ENCODE measurements around the gene KLF2. TPM values are rescaled to one million over a fixed set of nuclear protein-coding genes. Genes with fewer than 3 reads are reported as not detected.
A peak's percentile ranks its signal among the peaks of the same experiment; 100 is the strongest.

KLF2 gene
- total and polyA plus RNA-seq, 2 of the 13 experiments (the other 11 are each of a cell fraction or from before 2014, with no cell fraction given): not detected

DNA sequence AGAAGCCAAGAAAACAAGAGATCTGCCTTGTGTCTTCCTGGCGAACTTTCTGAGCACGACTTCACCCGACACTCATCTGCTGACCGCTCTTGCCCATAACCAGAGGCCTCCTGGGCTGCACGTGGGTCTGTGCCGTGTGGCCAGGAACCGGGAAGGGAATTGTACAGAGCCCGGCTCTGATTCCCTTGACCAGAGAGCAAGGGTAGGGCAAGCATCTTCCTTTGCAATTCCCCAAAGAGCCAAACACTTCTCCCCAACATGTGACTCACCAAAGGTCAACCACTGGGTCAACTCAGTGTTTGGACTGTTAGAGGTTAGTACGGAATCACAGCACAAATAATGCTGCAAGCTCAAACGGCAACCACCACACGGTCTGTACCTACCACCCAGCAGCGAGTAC lies 48.9 kb downstream of the KLF2 start (continued):
- peak; percentile 42; the same call in 1 of the 2 replicates for TF ChIP-seq NR2F2 (IDR thresholded peaks at IDR 0.05; ENCODE audit: borderline replicate concordance, low read depth)
- TF ChIP-seq, protein P1, sequence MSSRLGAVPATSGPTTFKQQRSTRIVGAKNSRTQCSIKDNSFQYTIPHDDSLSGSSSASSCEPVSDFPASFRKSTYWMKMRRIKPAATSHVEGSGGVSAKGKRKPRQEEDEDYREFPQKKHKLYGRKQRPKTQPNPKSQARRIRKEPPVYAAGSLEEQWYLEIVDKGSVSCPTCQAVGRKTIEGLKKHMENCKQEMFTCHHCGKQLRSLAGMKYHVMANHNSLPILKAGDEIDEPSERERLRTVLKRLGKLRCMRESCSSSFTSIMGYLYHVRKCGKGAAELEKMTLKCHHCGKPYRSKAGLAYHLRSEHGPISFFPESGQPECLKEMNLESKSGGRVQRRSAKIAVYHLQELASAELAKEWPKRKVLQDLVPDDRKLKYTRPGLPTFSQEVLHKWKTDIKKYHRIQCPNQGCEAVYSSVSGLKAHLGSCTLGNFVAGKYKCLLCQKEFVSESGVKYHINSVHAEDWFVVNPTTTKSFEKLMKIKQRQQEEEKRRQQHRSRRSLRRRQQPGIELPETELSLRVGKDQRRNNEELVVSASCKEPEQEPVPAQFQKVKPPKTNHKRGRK (CRISPR knock-in tag; IDR thresholded peaks at IDR 0.05): no peak
- TF ChIP-seq, protein P2, sequence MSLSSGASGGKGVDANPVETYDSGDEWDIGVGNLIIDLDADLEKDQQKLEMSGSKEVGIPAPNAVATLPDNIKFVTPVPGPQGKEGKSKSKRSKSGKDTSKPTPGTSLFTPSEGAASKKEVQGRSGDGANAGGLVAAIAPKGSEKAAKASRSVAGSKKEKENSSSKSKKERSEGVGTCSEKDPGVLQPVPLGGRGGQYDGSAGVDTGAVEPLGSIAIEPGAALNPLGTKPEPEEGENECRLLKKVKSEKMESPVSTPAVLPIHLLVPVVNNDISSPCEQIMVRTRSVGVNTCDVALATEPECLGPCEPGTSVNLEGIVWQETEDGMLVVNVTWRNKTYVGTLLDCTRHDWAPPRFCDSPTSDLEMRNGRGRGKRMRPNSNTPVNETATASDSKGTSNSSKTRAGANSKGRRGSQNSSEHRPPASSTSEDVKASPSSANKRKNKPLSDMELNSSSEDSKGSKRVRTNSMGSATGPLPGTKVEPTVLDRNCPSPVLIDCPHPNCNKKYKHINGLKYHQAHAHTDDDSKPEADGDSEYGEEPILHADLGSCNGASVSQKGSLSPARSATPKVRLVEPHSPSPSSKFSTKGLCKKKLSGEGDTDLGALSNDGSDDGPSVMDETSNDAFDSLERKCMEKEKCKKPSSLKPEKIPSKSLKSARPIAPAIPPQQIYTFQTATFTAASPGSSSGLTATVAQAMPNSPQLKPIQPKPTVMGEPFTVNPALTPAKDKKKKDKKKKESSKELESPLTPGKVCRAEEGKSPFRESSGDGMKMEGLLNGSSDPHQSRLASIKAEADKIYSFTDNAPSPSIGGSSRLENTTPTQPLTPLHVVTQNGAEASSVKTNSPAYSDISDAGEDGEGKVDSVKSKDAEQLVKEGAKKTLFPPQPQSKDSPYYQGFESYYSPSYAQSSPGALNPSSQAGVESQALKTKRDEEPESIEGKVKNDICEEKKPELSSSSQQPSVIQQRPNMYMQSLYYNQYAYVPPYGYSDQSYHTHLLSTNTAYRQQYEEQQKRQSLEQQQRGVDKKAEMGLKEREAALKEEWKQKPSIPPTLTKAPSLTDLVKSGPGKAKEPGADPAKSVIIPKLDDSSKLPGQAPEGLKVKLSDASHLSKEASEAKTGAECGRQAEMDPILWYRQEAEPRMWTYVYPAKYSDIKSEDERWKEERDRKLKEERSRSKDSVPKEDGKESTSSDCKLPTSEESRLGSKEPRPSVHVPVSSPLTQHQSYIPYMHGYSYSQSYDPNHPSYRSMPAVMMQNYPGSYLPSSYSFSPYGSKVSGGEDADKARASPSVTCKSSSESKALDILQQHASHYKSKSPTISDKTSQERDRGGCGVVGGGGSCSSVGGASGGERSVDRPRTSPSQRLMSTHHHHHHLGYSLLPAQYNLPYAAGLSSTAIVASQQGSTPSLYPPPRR (CRISPR knock-in tag; IDR thresholded peaks at IDR 0.05; ENCODE audit: borderline replicate concordance): no peak
- TF ChIP-seq ZFP41 (CRISPR knock-in tag; IDR thresholded peaks at IDR 0.05; ENCODE audit: borderline replicate concordance): no peak
- TF ChIP-seq ZFP36L2 (CRISPR knock-in tag; IDR thresholded peaks at IDR 0.05): no peak
- no peak for TF ChIP-seq HNRNPLL (IDR thresholded peaks at IDR 0.05; ENCODE audit: low read depth, low read length, poor library complexity, severe bottlenecking)
- peak; percentile 42; the same call in 1 of the 2 replicates for TF ChIP-seq FOSL1 (CRISPR knock-in tag; IDR thresholded peaks at IDR 0.05; ENCODE audit: borderline replicate concordance)
- TF ChIP-seq CBX1 (IDR thresholded peaks at IDR 0.05; ENCODE audit: low read depth): no peak
- no peak for TF ChIP-seq TOE1 (CRISPR knock-in tag; IDR thresholded peaks at IDR 0.05)
- TF ChIP-seq ZNF274 (CRISPR knock-in tag; IDR thresholded peaks at IDR 0.05): no peak
- TF ChIP-seq ZNF501 (CRISPR knock-in tag; IDR thresholded peaks at IDR 0.05): no peak
- TF ChIP-seq RARA (CRISPR knock-in tag; IDR thresholded peaks at IDR 0.05): peak; percentile 59; the same call in 1 of the 2 replicates
- TF ChIP-seq AGO2 (optimal IDR thresholded peaks at IDR 0.05; ENCODE audit: low read depth, low read length): no peak
- TF ChIP-seq ZBTB8A (CRISPR knock-in tag; IDR thresholded peaks at IDR 0.05; ENCODE audit: borderline replicate concordance, low read depth): no peak
- TF ChIP-seq ZNF616 (CRISPR knock-in tag; IDR thresholded peaks at IDR 0.05; ENCODE audit: low read depth): no peak
- no peak for TF ChIP-seq SALL1 (CRISPR knock-in tag; IDR thresholded peaks at IDR 0.05)
- TF ChIP-seq KAT7 (CRISPR knock-in tag; IDR thresholded peaks at IDR 0.05; ENCODE audit: borderline replicate concordance): no peak
- no peak for TF ChIP-seq NFIC (IDR thresholded peaks at IDR 0.05; ENCODE audit: low read length)
- 0 out of 2 replicates have a peak, but pooled peaks have one; percentile 45 for TF ChIP-seq ZNF547 (CRISPR knock-in tag; IDR thresholded peaks at IDR 0.05)
- peak; percentile 34; the same call in 1 of the 2 replicates for TF ChIP-seq SAP130 (CRISPR knock-in tag; IDR thresholded peaks at IDR 0.05; ENCODE audit: low read depth)
- no peak for TF ChIP-seq ZNF678 (CRISPR knock-in tag; IDR thresholded peaks at IDR 0.05)
- TF ChIP-seq, protein P3, sequence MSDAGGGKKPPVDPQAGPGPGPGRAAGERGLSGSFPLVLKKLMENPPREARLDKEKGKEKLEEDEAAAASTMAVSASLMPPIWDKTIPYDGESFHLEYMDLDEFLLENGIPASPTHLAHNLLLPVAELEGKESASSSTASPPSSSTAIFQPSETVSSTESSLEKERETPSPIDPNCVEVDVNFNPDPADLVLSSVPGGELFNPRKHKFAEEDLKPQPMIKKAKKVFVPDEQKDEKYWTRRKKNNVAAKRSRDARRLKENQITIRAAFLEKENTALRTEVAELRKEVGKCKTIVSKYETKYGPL (CRISPR knock-in tag; IDR thresholded peaks at IDR 0.05): no peak
- no peak for TF ChIP-seq TBX3 (IDR thresholded peaks at IDR 0.05; ENCODE audit: borderline replicate concordance)
- TF ChIP-seq ZNF556 (CRISPR knock-in tag; IDR thresholded peaks at IDR 0.05; ENCODE audit: borderline replicate concordance): no peak
- TF ChIP-seq ZSCAN21 (CRISPR knock-in tag; IDR thresholded peaks at IDR 0.05; ENCODE audit: borderline replicate concordance): no peak

All from HepG2 (cell line).